ENCODE measurements around the gene TBC1D9. TPM values are rescaled to one million over a fixed set of nuclear protein-coding genes. Genes with fewer than 3 reads are reported as not detected.

Gene TBC1D9
- polyA plus RNA-seq, 4 donors: 29.1 to 67.2 (median 61.1) TPM

DNA sequence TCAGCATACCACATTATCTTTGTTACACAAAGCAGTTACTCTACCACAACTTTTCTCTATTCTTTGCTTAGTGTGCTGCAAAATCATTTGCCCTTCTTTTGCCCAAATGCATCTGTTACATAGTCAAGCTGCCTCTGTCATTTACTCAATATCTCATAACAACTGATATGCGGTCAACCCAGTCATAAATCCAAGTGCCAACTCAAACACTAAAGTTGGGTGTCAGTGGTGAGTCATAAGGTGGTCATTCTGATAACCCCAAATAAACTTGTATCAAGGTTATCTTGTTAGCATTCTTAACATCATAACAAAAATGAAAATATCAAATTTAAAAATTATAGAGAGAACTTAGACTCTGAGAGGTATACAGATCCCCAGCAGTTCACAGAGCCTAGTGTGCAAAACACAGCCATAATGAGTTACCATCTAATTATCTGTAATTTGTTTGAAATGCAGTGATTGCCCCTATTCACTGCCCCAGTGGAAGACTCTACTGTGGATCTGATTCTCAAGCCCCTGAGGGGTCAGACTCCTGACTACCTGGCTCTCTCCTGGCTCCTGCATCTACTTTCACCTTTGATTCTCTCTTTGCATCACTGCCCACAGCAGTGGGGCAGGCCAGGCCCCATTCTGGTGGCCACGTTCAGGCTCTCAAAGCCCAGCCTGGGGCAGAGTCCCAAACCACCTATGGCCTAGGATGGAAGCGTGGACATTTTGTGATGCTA, 29.2 kb downstream of the TBC1D9 start:
- no peak for DNase-seq (ENCODE audit: low read depth in 4 of 4, low spot score in 3 of 4)

DNA sequence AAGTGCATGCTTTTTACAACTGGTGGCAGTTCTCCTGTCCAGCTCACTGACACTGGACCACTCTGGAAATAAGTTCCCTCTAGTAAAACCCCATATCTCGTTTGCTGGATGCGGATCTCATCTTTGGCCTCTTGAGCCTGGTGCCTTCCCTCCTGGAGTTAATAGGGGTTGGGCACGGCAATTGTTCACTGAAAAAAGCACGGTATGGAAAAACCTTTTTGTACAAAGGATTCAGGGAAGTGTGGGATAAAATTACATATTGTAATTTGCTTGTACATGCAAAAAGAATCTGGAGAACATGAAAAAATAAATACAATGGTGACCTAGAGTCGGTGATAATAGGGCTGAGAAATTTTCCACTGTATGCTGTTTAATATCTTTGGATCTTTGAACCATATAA, 30.6 kb downstream of the TBC1D9 start:
- DNase-seq (ENCODE audit: low read depth in 4 of 4, low spot score in 3 of 4): no peak

DNA sequence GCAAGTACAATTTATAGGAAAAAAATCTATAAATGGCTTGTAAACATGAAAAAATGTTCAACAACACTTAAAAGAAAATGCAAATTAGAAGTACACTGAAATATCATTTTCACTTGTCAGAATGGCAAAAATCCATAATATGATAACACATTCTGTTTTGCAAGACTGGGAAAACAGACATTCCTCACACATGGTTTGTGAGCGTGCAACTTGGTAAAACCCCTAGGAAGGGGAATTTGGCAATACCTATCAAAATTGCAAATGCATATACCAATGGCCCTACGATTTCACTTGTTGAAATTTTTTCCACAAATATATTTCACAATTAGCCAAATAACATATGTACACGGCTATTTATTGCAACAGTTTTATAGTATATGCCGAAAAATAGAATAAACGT, 31.4 kb downstream of the TBC1D9 start:
- DNase-seq (ENCODE audit: low read depth in 4 of 4, low spot score in 3 of 4): no peak

DNA sequence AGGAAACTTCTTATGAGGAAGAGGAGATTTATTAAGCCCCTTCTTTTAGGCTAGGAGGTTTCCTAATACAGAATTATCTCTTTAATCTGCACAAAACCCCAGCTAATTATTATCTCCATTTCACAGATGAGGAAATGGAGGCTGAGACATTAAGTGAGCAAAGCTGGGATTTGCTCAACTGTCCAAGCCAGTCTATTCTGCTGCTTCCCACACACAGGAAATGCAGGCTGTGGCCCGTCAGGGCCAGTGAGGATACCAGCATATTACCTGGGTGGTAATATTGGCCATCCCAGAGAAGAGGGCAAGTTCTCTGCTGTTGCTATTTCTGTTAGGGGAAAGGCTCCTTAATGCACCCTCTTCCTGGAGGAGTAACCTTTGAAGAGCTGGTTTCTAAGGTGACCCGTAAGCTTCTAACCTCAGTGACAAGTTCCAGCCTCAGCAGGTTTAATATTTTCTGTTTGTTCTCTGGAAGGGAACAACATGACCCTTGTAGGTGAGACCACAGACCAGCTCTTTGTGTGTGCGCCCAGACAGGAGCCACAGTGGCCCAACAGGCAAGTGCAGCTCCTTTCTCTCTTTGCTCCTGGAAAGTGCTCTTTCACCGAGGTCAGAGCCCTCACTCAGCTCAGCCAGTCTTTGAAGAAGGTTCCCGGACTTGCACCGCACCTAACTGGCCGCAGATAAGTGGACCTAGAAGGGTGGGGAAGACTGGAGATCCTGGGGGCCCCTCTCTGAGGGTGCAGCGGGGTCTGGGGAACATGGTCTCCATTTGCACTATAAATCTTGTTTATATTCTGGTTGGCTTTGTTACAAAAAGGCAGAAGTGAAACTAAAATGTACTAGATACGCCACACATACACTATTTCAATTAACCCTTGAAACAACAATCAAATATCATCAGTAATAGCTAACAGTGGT, 35.5 kb downstream of the TBC1D9 start:
- DNase-seq (ENCODE audit: low read depth in 4 of 4, low spot score in 3 of 4): no peak

DNA sequence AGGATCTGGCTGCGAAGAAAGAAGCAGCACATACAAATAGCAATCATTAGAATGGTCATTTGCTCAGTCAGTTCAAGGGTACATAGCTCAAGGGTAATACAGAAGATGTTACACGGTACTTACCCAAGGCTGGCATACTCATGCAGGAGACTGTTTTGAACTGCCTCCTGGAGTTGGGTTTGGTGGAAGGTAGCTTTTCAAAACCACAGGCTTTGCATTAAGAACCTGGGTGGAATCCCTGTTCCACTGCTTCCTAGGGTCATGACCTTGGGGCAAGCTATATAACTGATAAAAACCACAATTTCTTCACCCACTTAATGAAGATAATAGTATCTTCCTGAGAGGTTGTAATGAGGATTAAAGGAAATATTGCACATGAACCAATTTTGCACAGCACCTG, 36.5 kb downstream of the TBC1D9 start:
- no peak for DNase-seq (ENCODE audit: low read depth in 4 of 4, low spot score in 3 of 4)

DNA sequence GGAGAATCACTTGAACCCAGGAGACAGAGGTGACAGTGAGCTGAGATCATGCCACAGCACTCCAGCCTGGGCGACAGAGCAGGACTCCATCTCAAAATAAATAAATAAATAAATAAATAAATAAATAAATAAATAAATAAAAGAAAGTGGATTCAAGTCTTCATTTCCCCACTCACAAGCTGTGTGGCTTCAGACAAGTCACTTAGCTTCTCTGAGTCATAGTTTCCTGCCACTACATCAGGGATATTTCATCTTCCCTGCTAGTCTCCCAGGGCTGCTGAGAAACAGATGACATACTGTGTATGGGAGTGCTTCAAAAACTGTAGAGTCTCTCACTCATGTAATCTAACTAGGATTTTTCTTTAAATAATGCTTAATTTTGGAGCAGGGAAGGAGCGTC, 37.2 kb downstream of the TBC1D9 start:
- DNase-seq (ENCODE audit: low read depth in 4 of 4, low spot score in 3 of 4): no peak

DNA sequence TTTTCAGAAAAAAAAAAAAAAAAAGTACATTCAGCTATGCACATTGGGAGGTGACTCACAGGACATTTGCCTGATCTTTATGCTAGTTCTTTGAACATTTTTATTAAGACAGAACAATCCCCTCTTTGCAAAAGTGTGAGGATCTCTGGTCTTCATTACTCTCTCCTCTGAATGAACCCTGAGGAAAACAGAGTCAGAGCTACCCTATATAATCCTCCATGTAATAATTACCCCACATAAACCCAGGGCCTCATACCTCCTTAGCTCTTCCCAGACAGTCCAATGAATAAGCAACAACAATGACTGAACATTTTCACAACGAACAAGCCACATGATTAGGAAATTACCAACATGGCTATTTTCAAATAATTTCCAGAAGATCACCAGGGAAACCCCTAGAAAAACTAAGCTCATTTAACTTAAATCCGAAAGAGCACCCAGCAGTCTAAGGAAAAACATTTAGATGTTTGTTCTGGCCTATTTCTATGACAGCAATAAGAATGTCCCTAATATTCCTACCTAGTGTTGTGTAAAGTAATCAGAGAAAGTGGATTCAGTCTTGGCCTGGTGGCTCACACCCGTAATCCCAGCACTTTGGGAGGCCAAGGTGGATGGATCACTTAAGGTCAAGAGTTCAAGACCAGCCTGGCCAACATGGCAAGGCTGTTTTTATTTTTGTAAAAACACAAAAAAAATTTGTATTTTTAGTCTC, 37.8 kb downstream of the TBC1D9 start:
- no peak for DNase-seq (ENCODE audit: low read depth in 4 of 4, low spot score in 3 of 4)

DNA sequence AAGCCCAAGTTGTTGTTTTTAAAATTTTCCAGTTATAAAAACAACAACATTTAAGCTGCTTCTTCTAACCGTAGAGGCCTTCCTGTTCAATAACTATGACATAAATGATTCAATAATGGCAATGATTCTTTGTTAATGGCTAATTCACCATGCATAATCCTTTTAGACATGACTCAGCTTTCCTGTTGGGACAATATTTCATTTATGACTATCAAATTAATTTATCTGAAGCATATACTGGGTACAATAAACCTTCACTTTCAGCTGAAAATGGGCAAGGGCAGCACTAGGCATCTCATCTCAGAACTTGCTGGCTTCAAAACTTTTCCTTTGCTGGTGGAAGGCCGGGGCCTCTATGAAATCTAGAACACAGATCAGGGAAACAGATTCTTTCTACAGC, 38.9 kb downstream of the TBC1D9 start:
- DNase-seq (ENCODE audit: low read depth in 4 of 4, low spot score in 3 of 4): no peak

DNA sequence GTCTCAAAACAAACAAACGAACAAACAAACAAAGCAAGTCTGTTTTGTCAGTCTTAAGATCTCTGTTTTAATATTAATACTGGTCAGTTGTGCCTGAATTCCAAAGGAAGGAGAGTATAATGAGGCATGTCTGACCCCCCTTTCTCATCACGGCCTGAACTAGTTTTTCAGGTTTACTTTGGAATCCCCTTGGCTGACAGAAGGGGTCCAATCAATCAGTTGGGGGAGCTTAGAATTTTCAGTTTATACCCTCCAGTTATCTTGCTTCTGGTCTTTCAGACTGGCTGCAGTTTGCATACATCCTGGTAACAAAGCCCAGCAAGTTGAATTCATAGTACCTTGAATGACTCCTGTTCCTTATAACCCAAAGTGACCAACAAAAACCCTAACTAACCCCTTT, 41.1 kb downstream of the TBC1D9 start:
- DNase-seq (ENCODE audit: low read depth in 4 of 4, low spot score in 3 of 4): no peak

DNA sequence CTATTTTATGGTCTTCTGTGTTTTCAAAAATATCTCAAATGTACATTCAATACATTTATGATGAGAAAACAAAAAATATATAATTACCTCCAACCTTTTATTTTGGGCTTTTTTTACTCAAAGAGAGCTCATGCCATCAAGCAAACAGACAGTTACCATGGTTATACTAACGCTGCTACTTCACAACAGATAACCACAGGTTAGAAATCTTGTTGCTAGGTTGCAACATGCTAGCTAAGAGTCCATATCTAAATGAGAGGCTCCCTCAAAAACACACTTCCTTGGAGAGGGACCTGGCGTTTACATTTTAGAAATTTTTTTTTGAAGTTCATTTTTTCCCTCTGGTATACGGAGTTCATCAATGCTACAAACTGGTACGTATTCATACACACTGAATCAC, 44.3 kb downstream of the TBC1D9 start:
- no peak for DNase-seq (ENCODE audit: low read depth in 4 of 4, low spot score in 3 of 4)

DNA sequence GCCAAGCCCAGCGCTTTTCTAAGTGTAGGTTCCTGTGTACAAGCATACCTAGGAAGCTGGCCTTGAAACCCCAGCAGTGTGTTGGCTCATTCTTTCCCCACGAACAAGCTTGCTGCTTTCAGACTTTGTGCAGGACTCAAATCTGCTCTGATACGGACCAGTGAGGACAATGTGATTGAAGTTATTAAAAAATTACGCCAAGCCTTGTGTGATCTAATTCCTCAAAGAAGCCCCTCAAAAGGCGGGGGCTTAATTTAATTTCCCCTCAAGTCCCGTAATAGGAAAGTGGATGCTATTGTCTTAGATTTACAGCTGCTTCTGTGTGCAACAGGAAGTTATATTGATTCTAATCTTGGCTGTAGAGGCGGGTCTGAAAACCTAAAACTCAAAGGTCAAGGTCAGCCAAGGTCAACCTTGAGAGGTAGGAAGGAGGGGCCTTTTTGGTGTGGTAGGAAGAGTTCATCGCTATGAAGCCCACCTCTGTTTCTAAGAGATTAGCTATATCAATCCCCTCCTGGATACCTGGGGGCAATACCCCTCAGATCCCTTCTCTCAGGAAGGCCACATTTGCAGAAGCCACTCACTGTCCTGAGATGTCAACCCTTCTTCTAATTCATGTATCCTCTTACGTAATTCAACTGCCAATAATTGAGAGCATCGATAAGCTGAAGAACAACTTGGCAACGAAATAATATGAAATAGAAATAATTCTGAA, 45.1 kb downstream of the TBC1D9 start:
- no peak for DNase-seq (ENCODE audit: low read depth in 4 of 4, low spot score in 3 of 4)

DNA sequence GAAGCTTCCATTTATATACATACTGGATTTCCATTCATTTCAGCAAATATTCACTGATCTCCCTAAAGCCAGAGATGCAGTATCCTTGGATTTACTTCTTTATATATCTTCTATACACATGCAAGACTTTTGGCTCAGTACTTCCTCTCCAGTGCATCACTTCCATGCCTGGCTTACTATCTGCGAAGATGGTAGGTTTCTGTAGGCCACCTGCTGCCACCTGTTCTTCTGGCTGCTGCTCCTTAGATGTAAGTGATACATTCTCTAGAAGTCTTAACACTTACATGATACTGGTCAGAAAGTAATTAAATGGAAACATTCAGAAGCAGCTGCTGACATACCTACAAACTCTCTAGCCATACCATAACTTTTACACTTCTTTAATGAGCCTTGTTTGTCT, 48.9 kb downstream of the TBC1D9 start:
- no peak for DNase-seq (ENCODE audit: low read depth in 4 of 4, low spot score in 3 of 4)

DNA sequence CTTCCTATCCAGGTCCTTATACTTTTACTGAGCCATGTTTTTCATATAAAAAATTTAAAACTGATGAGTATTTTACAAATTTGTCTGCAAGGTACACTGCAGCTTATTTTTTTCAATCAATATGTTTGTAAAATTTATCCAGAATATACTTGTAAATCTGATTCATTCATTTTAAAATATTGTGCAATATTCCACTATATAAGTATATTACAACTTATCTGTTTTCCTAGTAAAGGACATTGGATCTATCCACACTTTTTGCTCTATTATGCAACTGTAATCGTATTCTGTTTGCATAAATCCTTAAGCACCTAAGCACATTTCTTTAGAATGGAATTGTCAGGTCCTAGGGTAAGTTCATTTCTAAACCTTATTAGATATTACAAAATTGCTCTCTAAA, 49.5 kb downstream of the TBC1D9 start:
- DNase-seq (ENCODE audit: low read depth in 4 of 4, low spot score in 3 of 4): no peak

DNA sequence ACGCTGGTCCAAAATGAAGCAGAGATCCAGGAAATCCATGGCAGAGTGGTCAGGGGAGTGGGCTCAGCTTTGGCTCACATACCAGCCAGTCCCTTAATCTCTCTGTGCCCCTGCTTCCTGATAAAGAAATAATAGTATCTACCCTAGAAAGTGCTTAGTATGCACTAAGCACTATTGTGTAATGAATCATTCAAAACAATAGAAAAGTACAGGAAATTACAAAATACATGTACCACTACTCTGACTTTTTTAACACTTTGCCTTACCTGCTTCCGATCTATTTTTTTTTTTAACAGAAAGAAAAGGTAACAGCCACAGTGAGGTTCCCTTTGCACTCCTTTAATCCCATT, 49.9 kb downstream of the TBC1D9 start:
- DNase-seq (ENCODE audit: low read depth in 4 of 4, low spot score in 3 of 4): no peak

DNA sequence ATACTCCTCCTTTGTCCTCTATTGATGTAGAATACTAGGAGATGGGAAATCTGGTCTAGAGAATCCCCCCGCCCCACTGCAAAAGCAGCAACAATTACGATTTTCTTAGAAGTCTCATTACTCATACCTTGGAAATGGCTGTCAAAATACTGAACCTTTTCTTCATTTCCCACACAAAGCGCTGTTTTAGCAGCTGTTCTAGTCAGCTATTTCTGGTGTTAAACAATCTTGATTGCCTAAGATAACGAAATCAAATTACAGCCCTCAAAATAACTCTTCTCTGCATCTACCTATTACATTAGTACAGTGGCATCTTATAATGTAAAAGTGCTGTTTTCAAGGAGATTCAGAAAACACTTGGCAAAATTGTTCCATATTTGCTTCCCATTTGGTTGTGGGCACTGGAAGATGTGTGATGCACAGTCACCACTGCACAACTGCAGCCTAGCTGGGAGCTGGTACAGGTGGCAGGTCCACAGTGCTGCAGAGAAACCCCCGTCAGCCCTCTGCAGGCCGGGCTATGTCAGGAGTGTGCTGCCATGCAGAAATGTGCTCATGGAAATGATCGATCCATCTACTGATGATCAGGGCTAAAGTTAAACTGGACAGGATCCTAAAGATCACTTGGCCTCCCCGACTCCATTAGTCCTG, 50.4 kb downstream of the TBC1D9 start:
- no peak for DNase-seq (ENCODE audit: low read depth in 4 of 4, low spot score in 3 of 4)

DNA sequence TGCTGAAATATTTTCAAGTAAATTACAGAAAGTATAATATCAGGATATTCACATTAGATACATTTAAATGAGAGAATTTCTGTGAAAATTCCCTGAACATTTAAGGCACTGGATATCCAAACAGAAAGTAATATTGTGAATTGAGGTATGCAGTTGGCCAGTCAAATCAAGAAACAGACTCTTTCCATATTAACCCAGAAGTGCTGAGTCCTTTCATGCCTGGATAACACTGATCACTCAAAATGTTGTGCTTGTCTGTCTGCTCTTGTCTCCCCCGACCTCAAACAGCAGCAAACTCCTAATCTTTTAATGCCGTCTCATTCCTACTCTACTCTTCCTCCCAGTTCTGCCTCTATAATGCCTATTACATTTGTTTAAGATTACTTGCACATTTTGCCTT, 51.2 kb downstream of the TBC1D9 start:
- DNase-seq (ENCODE audit: low read depth in 4 of 4, low spot score in 3 of 4): no peak

DNA sequence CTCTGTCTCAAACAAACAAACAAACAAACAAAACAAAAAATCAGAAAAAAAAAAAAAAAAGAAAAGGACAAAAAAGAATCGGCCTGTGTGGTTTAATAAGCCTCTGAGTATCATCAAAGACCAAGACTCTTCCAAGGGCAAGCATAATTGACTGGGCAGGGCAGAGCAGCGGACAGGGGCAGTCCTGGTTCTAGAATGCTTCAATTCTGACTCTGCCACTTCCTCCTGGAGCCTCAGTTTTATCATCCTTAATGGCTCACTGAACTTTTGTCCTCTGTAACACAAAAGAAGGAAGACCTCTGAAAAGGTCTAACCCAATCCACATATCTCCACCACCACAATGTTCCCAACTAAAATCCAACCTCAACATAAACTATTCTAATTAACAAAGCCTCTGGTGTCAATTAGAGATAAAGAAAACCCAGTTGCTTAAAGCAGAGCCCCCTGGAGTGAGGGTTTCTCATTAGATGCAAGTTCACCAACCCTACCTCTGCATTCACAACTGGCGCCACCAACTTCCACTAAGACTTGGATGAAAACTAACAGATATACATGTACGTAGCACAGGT, 51.7 kb downstream of the TBC1D9 start:
- no peak for DNase-seq (ENCODE audit: low read depth in 4 of 4, low spot score in 3 of 4)

DNA sequence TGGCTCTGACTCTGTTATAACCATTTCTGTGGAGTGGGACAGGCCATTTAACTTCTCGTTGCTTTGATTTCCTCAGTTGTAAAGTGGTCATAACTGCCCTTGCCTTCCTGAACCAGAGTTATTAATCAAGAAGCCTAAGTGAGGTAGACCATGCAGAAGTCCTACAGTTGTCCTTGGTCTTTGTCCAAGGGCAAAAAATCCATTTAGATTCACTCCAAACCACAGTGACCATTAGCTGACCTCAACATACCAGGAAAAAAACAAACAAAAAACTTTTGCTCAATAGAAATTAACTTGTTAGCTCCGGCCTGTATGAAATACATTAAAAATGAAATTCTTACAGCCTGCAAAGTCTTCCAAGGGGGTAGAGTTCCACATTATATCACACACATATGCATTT, 52.7 kb downstream of the TBC1D9 start:
- DNase-seq (ENCODE audit: low read depth in 4 of 4, low spot score in 3 of 4): no peak

DNA sequence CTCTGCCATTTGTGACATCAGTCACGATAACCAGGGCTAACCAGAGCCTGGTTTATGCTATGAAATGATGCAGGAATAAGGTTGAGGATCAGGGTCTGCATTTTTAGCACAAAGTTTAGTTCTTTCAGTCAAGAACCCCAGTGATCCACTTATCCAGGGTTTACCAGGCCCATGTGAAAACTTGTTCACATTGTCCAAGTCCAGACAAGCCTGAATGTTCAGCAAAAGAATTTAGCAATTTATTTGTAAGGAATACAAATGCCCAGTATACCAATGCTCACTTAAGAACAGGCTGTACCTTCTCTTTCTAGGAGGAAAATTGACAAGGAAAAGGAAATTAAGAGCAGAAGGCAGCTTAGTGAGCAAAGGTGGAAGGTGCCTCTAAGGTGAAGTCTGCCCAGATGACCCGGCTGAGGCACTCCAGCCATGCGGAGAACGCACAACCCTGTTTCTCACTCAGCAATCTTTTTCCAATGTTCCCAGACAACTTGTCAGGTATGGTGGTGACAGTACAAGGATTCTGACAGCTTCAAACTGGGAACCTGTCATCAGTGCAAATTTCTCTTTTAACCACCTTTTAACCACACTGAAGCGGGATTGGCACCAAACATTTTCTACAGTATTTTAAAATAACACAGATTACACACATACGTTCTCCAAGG, 54.0 kb downstream of the TBC1D9 start:
- no peak for DNase-seq (ENCODE audit: low read depth in 4 of 4, low spot score in 3 of 4)

DNA sequence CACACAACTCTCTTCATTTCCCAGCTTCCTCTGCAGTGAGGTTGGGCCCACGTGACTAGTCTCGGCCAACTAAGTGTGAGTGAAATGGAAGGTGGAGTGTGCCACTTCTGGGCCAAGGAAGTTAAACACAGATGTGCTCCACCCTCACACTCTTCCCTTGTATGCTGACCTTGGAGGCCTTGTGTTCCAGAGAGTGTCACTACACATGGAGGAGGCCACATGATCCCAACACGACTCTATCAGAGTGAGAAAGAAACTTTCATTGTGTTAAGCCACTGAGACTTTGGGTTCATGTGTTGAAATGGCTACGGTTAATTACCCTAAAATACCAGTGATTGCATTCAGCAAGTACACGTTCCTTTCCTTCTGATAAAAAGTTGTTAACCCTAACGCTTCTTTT, 55.1 kb downstream of the TBC1D9 start:
- no peak for DNase-seq (ENCODE audit: low read depth in 4 of 4, low spot score in 3 of 4)
